GM12891 (cell line): ENCODE measurements around the gene THTPA.

Source experiments
- DNase-seq: peaks from one replicate; pipeline ENCODE4 v3.0.0; 2011; ENCODE audit warnings: low spot score; ENCODE audit not compliant: insufficient read length
- FAIRE-seq: peaks from 2 replicates; lab custom pipeline; 2011; peaks lifted over from hg19 to GRCh38; lab: Jason Lieb, UNC
- PAX5 ChIP-seq: IDR thresholded peaks from 2 replicates; pipeline ENCODE4 v1.6.1; 2011; ENCODE audit warnings: low read length, moderate library complexity, mild to moderate bottlenecking; ENCODE audit not compliant: insufficient read depth, severe bottlenecking
- POLR2A ChIP-seq: IDR thresholded peaks from 2 replicates; pipeline ENCODE4 v1.6.1; 2011; ENCODE audit warnings: low read depth, low read length, control low read depth
- POLR2AphosphoS5 ChIP-seq: IDR thresholded peaks from 2 replicates; pipeline ENCODE4 v1.6.1; 2011; ENCODE audit warnings: low read depth, low read length, control low read depth
- POU2F2 ChIP-seq: IDR thresholded peaks from 2 replicates; pipeline ENCODE4 v1.6.1; 2011; ENCODE audit warnings: low read depth, mild to moderate bottlenecking, control low read depth, low read length, moderate library complexity
- SPI1 ChIP-seq: IDR thresholded peaks from 2 replicates; pipeline ENCODE4 v1.6.1; 2011; ENCODE audit warnings: low read depth, low read length, control low read depth
- TAF1 ChIP-seq: IDR thresholded peaks from 2 replicates; pipeline ENCODE4 v1.6.1; 2011; ENCODE audit warnings: low read depth, low read length, control low read depth

THTPA gene

GRCh38 chr14:23551266-23552028, 4.6 kb upstream of the THTPA start, which contains the start of gene ZFHX2:
ZFHX2 (minus strand) TSS chr14:23551765; CDS start chr14:23535325, 16,440 bp downstream.
- DNase-seq: peak; percentile 87
- TF ChIP-seq POLR2AphosphoS5 (no peak), TAF1 (no peak; the same call in 1 of the 2 replicates), POU2F2 (0 out of 2 replicates have a peak, but pooled peaks have one; percentile 34), POLR2A (no peak), SPI1 (no peak)
- FAIRE-seq: peak; percentile 64

GRCh38 chr14:23555533-23555881, 564 bp upstream of the THTPA start:
- no peak for DNase-seq
- no peak for TF ChIP-seq PAX5
- no peak for TF ChIP-seq SPI1
- TF ChIP-seq TAF1: no peak
- TF ChIP-seq POU2F2: no peak
- no peak for TF ChIP-seq POLR2A
- TF ChIP-seq POLR2AphosphoS5: no peak
- FAIRE-seq: no peak

DNA sequence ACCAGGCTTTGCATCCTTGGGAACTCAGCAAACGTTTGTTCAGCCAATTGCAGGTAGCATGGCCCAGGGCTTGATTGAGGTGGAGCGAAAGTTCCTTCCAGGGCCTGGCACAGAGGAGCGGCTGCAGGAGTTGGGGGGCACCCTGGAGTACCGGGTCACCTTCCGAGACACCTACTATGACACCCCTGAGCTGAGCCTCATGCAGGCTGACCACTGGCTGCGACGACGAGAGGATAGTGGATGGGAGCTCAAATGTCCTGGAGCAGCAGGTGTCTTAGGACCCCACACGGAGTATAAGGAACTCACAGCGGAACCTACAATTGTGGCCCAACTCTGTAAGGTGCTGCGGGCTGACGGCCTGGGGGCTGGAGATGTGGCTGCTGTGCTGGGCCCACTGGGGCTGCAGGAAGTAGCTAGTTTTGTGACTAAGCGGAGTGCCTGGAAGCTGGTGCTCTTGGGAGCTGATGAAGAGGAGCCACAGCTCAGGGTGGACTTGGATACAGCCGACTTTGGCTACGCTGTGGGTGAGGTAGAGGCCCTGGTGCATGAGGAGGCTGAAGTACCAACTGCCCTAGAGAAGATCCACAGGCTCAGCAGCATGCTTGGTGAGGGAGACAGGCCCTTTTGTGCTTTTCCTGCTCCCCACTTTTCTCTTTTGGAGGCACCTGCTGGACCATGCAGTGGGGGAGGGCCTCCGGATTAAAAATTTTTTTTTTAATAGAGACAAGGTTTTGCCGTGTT, 799 bp downstream of the THTPA start:
- TF ChIP-seq PAX5: no peak
- TF ChIP-seq POU2F2: no peak
- TF ChIP-seq SPI1: no peak
- no peak for TF ChIP-seq POLR2AphosphoS5
- TF ChIP-seq POLR2A: no peak
- no peak for TF ChIP-seq TAF1
- no peak for DNase-seq
- no peak for FAIRE-seq

GRCh38 chr14:23557521-23557920, 1.4 kb downstream of the THTPA start:
- DNase-seq (no peak), FAIRE-seq (no peak)
- TF ChIP-seq TAF1: no peak
- no peak for TF ChIP-seq POU2F2
- TF ChIP-seq POLR2AphosphoS5: no peak
- no peak for TF ChIP-seq POLR2A
- TF ChIP-seq SPI1: peak; percentile 81

GRCh38 chr14:23557946-23558345, 1.9 kb downstream of the THTPA start:
- no peak for TF ChIP-seq POU2F2
- TF ChIP-seq POLR2AphosphoS5: 0 out of 2 replicates have a peak, but pooled peaks have one; percentile 27
- DNase-seq: no peak
- FAIRE-seq: no peak

DNA sequence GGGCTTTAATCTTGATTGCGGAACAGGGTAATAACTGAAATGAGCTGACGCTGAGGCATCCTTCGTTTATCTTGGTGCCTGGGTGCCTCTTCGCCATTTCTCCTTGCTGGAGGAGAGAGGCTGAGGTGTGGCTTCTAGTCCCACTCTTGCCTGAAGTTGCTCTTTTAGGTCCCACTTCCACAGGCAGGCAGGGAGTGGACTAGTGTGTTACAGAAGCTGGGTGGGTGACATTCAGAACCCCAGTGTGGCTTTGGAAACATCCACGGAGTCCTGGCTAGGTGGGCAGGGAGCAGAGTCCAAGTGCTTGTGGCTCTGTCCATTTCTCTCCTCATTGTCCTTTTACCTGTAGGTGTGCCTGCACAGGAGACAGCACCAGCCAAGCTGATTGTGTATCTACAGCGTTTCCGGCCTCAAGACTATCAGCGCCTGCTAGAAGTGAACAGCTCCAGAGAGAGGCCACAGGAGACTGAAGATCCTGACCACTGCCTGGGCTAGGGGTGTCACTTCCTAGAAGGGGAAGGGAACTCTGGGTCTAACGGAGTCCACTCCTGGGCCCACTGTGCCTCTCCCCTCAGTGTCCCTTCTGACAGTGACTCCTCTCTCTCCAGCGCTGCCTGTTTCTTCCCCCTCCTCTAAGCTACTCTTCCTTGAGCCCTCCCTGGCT, 2.4 kb downstream of the THTPA start:
- DNase-seq (no peak), FAIRE-seq (no peak)
- no peak for TF ChIP-seq TAF1
- TF ChIP-seq POLR2AphosphoS5: no peak
- TF ChIP-seq PAX5: no peak
- TF ChIP-seq POU2F2: no peak
- no peak for TF ChIP-seq SPI1
- no peak for TF ChIP-seq POLR2A

DNA sequence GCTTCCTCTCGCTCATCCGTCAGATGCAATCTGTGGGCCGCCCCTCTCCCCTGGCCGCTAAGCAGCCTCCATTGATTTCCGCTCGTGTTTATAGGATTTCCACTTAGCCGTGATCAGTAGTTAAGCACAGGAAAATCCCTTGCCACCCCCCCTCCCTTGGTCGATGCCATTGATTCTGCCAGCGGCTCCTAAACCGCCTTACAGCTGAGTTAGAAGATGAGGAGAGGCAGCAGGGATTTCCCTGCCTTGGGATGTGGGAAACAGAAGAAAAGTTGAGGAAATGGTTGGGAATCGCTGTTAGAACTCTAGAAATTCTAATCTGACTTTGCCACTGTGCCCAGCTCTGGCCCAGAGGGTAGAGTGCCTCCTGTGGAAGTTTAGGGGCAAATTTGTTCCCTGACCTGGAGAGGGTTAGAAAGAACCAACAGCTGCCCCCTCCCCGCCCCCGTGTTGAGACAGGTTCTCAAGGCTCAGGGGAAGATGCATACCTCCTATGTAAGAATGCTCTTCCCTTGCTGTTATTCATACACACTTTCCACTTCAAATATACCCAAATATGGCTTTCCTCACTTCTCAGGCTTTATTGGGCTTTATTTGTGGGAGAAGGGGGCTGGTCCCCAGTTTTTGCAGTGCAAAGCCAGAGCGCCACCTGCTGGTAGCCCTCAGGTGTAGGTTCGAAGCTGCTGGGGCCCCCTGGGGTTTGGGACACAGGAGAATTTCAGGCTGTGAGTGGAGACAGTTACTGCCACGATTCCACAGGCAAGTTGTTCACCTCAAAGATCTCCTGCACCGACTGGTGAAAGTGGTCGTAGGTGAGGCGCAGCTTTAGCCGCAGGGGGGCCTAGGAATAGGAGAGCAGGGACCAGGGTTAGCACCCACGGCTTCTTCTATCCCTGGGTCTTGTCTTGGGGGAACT, 3.2 kb downstream of the THTPA start:
- no peak for DNase-seq
- FAIRE-seq: no peak
- TF ChIP-seq POLR2AphosphoS5 (no peak), POLR2A (no peak), TAF1 (no peak), SPI1 (no peak), PAX5 (no peak), POU2F2 (no peak)

- FAIRE-seq: no peak
- DNase-seq: no peak
- TF ChIP-seq POLR2AphosphoS5: no peak
- TF ChIP-seq POLR2A: no peak
- no peak for TF ChIP-seq POU2F2
- TF ChIP-seq PAX5: no peak
- no peak for TF ChIP-seq SPI1
- no peak for TF ChIP-seq TAF1
Observed at GRCh38 chr14:23559926-23560520, 4.0 kb downstream of the THTPA start.

DNA sequence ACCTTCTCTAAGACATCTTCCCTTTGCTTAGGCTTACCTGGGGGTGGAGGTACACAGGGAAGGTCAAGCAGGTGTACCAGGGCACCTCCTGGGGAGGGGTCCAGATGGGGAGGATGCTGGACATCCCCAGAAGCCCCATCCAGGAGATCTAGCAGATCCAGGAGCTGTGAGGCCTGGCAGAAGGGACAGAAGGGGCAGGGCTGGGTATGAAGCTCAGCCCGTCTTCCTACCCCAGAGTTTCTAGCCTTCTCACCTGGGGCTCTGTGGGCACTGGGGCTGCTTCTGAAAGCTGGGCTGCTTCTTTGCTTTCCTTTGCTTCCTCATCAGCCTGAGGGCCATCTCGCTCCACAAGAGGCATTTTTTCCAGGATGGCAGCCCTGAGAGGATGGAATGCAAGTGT, 5.2 kb downstream of the THTPA start:
- FAIRE-seq: no peak
- no peak for DNase-seq
- TF ChIP-seq PAX5: no peak
- no peak for TF ChIP-seq POLR2AphosphoS5
- TF ChIP-seq SPI1: no peak
